Chondrocyte (in vitro differentiated cells): ENCODE measurements around the gene ARMC7. TPM values are rescaled to one million over a fixed set of nuclear protein-coding genes. Genes with fewer than 3 reads are reported as not detected.

Experiments used
- DNase-seq: peaks from one replicate; pipeline ENCODE4 v3.0.0; 2021; ENCODE audit warnings: mixed read lengths, low spot score
- H3K27ac Mint-ChIP-seq: one replicate; pipeline ENCODE4 v1.8.0; 2021; ENCODE audit warnings: mild to moderate bottlenecking, moderate library complexity, mixed read lengths; ENCODE audit not compliant: unreplicated experiment
- H3K27me3 Mint-ChIP-seq: 2 replicates; pipeline ENCODE4 v1.8.0; 2021; ENCODE audit warnings: low read depth, mixed read lengths
- H3K36me3 Mint-ChIP-seq: 2 replicates; pipeline ENCODE4 v1.8.0; 2021; ENCODE audit warnings: low read depth, mixed read lengths
- H3K4me1 Mint-ChIP-seq: 2 replicates; pipeline ENCODE4 v1.8.0; 2021; ENCODE audit warnings: low read depth, mild to moderate bottlenecking, mixed read lengths
- H3K4me3 Mint-ChIP-seq: one replicate; pipeline ENCODE4 v1.8.0; 2021; ENCODE audit warnings: mild to moderate bottlenecking, moderate library complexity, mixed read lengths; ENCODE audit not compliant: unreplicated experiment
- H3K9me3 Mint-ChIP-seq: 2 replicates; pipeline ENCODE4 v1.8.0; 2021; ENCODE audit warnings: low read depth, mixed read lengths
- CTCF ChIP-seq: fragments of 200-600 bp; sonication (generic); IDR thresholded peaks from 2 replicates; pipeline ENCODE4 v1.5.0; 2021; ENCODE audit warnings: antibody characterized with exemption, mild to moderate bottlenecking, moderate library complexity
- total RNA-seq: library from RNA; stranded (reverse); gene quantifications from 3 replicates; pipeline ENCODE4 v1.2.1, GENCODE V29; 2021

Gene ARMC7
- total RNA-seq, 1 donor from 2014 or later = 10.8 TPM

GRCh38 chr17:75105126-75106080 is 4.4 kb upstream of the ARMC7 start:
- H3K27ac Mint-ChIP-seq = no peak overlapping the region
- H3K36me3 Mint-ChIP-seq = no peaks in the 10 kb centered on the region
- H3K4me1 Mint-ChIP-seq = peaks cover 5% of the 10 kb centered on the region
- no peak for DNase-seq
- H3K9me3 Mint-ChIP-seq = no peaks in the 10 kb centered on the region
- peak; percentile 79 for TF ChIP-seq CTCF
- H3K27me3 Mint-ChIP-seq = no peaks in the 10 kb centered on the region
- H3K4me3 Mint-ChIP-seq = no peak overlapping the region

GRCh38 chr17:75108193-75108592 is 1.6 kb upstream of the ARMC7 start:
- H3K36me3 Mint-ChIP-seq = peaks cover 2% of the 10 kb centered on the region
- DNase-seq = no peak
- no peak overlapping the region for H3K27ac Mint-ChIP-seq
- peaks cover 19% of the 10 kb centered on the region for H3K4me1 Mint-ChIP-seq
- no peak for TF ChIP-seq CTCF
- no peak overlapping the region for H3K4me3 Mint-ChIP-seq
- no peaks in the 10 kb centered on the region for H3K27me3 Mint-ChIP-seq
- H3K9me3 Mint-ChIP-seq = no peaks in the 10 kb centered on the region

GRCh38 chr17:75109046-75109406 is 743 bp upstream of the ARMC7 start:
- Mint-ChIP-seq H3K9me3 (no peaks in the 10 kb centered on the region), H3K4me3 (peak overlapping the region; percentile 80), H3K27me3 (no peaks in the 10 kb centered on the region), H3K36me3 (peaks cover 2% of the 10 kb centered on the region), H3K27ac (no peak overlapping the region), H3K4me1 (peaks cover 24% of the 10 kb centered on the region)
- DNase-seq = no peak
- no peak for TF ChIP-seq CTCF

- no peak overlapping the region for H3K27ac Mint-ChIP-seq
- no peaks in the 10 kb centered on the region for H3K9me3 Mint-ChIP-seq
- no peak for DNase-seq
Measured at GRCh38 chr17:75110234-75110937, 617 bp downstream of the ARMC7 start.

More at GRCh38 chr17:75110234-75110937, 617 bp downstream of the ARMC7 start:
- no peak for TF ChIP-seq CTCF
- peaks cover 33% of the 10 kb centered on the region for H3K4me1 Mint-ChIP-seq
- peaks cover 2% of the 10 kb centered on the region for H3K36me3 Mint-ChIP-seq
- H3K4me3 Mint-ChIP-seq = peak overlapping the region; percentile 80
- no peaks in the 10 kb centered on the region for H3K27me3 Mint-ChIP-seq
